HG03097 (cell line): ENCODE measurements around the gene IL24.

Experiments used
- ATAC-seq: cut with Tn5 transposase; IDR thresholded peaks from one replicate; pipeline ENCODE4 v1.9.1; 2021; ENCODE audit not compliant: unreplicated experiment, low FRiP score

IL24 gene

DNA sequence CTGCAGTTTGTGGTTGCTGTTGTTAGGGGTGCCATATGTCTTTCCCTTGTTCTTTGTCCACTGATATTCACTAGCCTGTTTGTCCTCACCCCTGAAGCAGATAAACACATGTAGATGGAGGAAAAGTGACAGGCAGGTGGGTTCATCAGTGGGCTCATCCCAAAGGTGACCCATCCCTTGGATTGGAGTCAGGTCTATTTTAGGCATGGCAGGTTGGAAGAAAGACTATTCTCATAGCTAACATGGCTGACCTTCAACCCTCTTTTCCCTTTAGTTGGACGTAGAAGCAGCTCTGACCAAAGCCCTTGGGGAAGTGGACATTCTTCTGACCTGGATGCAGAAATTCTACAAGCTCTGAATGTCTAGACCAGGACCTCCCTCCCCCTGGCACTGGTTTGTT is 5.5 kb downstream of the IL24 start:
- ATAC-seq, result no peak

DNA sequence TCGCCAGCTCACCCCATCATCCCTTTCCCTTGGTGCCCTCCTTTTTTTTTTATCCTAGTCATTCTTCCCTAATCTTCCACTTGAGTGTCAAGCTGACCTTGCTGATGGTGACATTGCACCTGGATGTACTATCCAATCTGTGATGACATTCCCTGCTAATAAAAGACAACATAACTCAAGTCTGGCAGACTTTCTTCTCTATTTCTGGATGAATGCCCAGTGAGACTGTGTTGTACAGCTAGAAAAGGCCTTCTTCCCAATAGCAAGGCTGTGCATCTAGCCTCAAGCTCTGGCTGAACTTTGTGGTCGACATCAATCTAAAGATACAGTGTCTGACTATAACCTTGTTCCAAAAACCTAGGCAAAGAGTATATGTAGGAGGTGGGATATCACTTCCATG is 6.4 kb downstream of the IL24 start:
- ATAC-seq, result no peak

GRCh38 chr1:206904423-206905142 is 7.3 kb downstream of the IL24 start:
- ATAC-seq, result no peak

- ATAC-seq, result no peak
Measured at GRCh38 chr1:206905295-206906164, 8.3 kb downstream of the IL24 start.

GRCh38 chr1:206907304-206907991 is 10.2 kb downstream of the IL24 start:
- ATAC-seq, result no peak

GRCh38 chr1:206908038-206908437 is 10.8 kb downstream of the IL24 start:
- no peak for ATAC-seq

DNA sequence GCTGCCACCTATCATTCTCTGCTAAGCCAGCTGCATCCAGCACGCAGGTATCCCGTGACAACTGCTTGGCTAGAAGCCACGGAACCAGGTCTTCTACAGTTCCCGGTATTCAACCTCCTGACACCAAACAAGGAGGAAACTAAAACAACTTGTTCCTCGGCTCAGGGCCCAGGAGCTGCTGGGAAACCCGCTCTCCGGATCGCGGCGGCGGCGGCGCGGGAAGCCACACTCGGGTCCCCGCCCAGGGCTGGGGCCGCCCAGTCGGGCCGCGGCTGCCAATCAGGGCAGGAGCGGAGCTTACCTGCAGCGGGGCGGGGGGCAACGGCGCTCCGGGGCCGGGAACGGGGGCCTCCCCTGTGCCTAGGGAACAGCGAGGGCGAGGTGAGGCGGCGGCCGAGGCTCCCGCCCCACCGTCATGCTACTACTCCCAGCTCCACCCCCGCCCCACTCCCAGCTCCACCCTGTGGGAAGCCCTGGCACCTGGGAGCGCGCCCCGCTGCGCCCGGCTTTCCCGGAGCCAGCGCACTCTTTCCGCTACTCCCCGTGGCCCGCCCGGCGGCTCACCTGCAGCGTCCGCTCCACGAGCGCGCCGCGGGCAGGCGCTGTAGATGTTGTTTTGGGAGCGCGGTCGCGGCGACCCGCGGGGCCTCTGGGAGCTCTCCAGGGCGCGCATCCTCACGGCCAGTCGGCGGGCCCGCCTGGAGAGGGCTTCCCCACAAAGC is 12.1 kb downstream of the IL24 start:
- ATAC-seq, result no peak

GRCh38 chr1:206909883-206910318 is 12.7 kb downstream of the IL24 start:
- ATAC-seq, result no peak

GRCh38 chr1:206911064-206911663 is 13.9 kb downstream of the IL24 start:
- no peak for ATAC-seq

- ATAC-seq, result no peak
Measured at GRCh38 chr1:206912445-206913095, 15.3 kb downstream of the IL24 start.

DNA sequence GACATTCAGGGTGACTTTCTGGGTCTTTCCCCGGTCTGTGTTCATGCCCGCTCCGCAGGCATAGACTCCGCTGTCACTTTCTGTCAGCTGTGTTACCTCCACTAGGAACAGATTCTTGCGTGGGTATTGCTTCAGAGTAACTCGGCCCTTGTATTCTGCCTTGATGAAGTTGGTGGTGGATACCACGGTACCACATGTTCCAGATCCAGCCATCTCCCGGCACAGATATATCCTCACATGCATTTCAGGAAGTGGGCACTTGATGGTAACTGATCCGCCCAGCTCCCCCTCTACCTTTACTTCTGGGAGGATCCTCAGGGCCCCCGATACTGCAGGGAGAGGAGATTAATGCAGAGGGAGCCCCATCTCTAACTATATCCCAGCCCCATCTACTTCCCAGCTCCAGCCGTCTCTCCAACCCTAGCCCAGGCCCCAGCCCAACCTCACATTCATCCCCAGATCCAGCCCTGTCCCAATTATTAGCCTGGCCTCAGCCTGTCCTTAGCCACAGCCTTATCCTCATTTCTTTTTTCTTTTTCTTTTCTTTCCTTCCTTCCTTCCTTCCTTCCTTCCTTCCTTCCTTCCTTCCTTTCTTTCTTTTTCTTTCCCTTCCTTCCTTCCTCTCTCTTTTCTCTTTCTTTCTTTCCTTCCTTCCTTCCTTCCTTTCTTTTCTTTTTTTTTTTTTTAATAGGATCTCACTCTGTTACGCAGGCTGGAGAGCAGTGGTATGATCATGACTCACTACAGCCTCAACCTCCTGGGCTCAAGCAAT is 16.7 kb downstream of the IL24 start:
- no peak for ATAC-seq

DNA sequence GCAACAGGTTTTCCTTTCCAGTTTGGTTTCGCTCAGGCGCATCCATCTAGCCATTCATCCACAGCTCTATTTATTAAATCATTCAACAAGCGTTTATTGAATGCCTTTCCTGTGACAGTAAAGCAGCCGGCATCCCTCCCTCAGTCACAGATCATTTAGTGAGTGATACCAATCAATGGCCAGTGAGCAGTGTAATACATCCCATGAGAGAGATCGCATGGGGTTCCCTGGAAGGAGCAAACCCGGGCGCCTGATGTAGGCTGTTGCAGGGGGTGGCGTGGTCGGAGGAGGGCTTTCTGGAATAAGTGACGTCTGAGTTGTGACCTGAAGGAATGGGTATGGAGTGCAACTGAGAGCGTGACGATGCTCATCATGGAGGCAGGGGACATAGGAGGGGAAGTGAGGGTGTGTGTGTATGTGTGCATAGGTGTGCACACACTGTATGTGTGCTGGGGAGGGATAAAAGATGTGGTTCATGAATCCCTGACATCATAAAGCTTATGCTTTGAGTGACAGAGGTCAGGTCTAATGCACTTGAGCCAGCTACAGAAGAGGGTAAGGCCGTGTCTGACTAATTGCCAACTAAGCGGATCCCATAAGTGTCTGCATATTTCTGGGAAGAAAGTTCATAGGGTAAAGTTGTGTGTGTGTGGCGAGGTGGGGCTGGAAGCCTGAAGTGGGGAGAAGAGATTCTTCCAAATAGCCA is 17.9 kb downstream of the IL24 start:
- ATAC-seq, result no peak

DNA sequence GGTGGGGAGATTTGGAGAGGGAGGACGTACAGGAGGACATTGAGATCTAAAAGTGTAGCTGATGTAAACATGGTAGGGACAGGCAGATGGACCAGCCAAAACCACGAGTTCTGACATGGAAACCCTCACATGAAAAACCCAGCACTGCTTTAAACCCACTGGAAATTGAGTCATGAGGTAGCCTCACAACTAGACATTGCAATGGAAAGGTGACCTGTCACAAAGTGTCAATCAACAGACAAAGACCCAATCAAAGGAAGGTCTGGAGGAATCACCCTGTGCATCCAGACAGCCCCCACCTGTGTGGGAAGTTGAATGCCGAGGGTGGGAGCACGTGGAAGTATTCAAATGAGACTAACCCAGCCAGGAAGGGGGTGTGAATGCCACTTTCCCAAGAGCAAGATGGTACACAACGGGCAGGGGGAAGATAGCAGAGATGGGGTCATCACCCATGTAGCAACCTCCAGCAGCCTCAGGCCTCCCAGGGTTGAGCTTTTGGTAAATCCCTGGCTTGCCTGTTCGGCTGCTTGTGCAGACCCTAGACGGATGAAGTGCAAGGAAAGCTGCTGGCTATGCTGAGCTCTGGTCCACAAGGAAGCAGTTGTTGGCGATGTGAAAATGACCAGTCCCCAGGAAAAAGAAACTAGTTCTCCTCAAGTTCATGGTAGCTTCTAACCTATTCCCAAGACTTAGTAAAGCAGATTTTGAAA is 18.9 kb downstream of the IL24 start:
- no peak for ATAC-seq

DNA sequence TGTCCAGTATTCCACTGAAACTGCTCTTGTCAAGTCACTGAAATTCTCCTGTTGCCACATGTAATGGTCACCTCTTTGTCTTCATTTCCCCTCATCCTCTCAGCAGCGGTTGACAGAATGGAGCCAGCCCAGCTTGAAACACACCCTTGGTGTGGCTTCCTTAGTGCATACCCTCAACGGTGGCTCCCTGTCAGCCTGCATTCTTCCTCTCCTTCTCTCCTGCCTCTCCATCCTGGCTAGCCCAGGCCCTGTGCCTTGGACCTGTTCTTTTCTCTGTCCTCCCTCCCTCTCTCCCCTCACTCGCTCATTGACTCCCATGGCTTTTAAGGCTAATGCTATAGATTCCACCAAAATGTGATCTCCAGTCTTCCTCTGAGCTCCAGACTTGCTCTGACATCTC is 20.8 kb downstream of the IL24 start:
- ATAC-seq, result no peak

DNA sequence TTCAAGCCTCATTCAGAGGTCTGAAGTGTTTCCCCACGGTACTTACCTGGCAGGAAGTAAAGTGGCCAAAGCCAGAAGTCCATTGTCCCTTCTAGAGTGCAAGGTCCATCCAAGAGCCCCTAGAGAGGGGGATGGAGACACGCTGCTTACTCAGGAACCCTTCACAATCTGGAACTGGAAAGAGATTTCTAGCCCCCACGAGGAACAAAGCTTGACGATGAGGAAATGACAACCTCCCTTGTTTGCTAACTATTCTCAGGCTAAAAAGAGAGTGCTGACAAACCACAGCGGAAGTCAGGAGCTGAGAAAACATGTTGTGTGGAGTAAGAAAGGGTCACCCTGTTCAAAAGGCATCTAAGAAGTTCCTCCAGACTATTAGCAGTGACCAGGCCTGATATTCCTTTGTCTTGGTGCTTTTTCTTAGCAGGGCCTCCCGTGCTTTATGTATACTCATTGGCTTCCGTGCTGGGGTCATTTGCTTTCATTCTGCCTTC is 24.6 kb downstream of the IL24 start, which contains the start of gene FCMR:
Gene FCMR (minus strand): TSS at position 170 of the 494 bp plus-strand sequence. CDS start 87 bp downstream, at position 83.
- ATAC-seq, result no peak

- ATAC-seq, result no peak
Measured at GRCh38 chr1:206922524-206922923, 25.3 kb downstream of the IL24 start.
